Mesenteric fat pad (tissue), 1 donor: ENCODE measurements around the gene TBX5. TPM values are rescaled to one million over a fixed set of nuclear protein-coding genes. Genes with fewer than 3 reads are reported as not detected.

Source experiments
- DNase-seq: peaks from one replicate; pipeline ENCODE4 v3.0.0-alpha.2; 2020; ENCODE audit warnings: low spot score
- total RNA-seq: library from RNA; stranded (reverse); fragmentation: NEBNext Ultra II Directional; extraction: Animal tissue kit (Norgen Biotek cat#: 25700); gene quantifications from one replicate; pipeline ENCODE4 v1.2.1, GENCODE V29; 2021
- donor health status: DM: yes; HTN: yes; CAD: no.

The TBX5 gene
- total RNA-seq, 1 donor from 2014 or later: not detected

DNA sequence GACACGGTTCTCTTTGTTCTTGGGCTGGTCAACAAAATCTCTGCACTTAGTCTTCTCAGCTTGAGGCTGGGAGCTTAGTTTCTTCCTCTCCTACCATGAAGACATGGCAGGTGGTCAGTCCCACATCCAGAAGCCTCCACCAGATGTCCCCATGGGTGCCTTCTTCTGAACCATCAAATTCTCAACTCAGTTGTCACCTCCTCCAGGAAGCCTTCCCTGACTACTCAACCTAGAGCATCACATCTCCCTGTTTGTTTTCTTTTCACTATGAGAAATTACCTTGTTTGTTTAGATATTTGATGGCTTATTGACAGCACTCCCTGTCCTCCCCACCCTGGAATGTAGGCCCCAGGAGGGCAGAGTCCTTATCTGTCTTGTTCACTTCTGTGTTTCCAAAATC, 84.4 kb downstream of the TBX5 start:
- no peak for DNase-seq

DNA sequence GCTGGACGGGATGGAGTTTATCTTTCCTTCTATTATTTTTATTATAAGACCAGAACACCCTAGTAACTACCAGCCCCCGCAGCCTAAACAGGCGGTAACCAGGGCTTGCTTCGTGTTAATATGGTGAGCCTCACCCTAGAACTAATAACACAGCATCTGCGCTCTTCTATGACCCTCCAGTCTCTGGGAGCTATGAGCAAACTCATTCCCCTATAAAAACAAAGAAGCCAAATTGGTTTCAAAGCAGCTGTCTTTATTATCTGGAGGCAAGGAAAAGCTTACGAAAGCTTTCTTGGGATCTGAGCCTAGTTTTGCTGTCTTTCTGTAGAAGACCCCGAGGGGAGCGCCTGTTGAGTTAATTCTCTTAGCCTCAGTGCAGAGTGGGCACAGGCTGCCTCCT, 85.0 kb downstream of the TBX5 start:
- no peak for DNase-seq

- no peak for DNase-seq
These were observed 85.8 kb downstream of the TBX5 start for GRCh38 chr12:114320101-114320500.

- DNase-seq: no peak
These were observed 86.5 kb downstream of the TBX5 start for GRCh38 chr12:114319422-114319821.

DNA sequence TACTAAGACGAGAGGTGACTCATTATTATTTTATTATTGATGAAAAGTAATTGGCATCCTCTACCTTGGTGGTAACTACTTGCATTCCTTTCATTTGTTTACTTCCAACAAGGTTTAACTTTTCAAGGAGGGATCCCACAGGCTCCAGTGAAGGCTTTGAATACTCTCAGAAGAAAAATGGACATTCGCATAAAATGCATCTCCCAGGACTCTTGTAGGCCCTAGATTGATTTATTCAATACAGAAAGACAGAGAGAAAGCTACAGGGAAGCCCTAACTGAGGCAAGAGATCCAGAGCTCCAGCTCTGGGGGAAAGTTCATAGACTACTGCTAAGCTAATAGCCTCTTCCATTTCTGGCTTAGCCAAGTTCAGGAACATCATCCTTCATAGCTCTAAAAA, 87.0 kb downstream of the TBX5 start:
- DNase-seq: no peak

DNA sequence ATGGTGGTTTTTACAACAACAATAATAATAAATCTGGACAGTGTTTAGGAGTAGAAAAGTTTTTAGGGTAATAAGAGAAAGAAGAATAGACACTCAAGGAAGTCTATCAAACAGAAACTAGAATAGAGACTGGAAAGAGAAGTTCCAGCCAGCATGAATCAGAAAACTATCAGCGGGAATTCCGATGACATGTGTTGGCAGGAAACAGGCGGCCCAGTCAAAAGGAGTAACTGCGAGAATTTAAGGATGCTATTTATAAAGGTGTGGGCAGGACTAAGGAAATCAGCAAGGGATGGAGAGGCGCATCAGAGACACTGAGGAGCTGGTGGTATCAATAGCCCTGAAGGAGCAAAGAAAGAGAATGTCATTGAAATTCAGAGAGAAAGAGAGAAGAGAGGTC, 89.9 kb downstream of the TBX5 start:
- DNase-seq: no peak

GRCh38 chr12:114314974-114315720, 90.8 kb downstream of the TBX5 start:
- DNase-seq: no peak

DNA sequence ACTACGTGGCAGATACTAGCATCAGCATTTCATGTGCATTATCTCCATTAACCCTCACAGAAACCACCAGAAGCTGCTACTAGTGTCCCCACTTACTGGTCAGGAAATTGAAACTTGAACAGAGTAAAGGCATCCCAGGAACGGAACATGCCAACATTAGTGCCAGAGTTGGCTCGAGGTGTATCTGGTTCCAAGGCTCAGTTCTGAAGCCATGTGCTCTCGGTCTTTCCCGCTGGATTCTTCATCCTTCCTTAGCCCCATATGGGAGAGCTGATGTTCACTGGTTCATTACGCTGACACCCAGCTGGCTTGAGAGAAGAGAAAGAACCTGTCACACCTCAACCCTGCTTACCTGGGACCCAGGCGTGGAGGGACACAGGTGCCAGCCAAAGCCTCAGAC, 91.5 kb downstream of the TBX5 start:
- DNase-seq: no peak

- no peak for DNase-seq
These were observed 92.0 kb downstream of the TBX5 start for GRCh38 chr12:114313910-114314309.

GRCh38 chr12:114311974-114312373, 94.0 kb downstream of the TBX5 start:
- no peak for DNase-seq

- no peak for DNase-seq
These were observed 99.3 kb downstream of the TBX5 start for GRCh38 chr12:114306646-114307045.

DNA sequence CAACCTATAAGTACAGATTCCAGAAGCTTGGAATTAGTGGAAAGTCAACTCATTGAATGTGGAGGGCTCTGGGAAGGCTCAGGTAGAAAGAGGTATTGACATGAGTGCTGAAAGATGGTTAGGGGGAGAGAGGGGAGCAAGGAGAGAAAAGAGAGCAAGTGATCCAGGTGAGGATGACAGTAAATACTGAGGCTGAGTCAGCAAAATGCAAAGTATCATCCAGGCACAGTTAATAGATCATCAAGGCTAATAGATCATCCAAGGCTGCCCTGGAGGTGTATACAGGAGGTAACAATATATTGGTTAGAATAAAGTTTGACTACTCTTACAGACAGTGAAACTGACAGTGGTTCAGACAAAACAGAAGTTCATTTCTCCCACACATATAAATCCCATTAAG, 100.5 kb downstream of the TBX5 start:
- DNase-seq: no peak
